K562 (cell line): ENCODE results near the gene RAB3GAP2. TPM values are rescaled to one million over a fixed set of nuclear protein-coding genes. Genes with fewer than 3 reads are reported as not detected.
A peak's percentile ranks its signal among the peaks of the same experiment; 100 is the strongest.
"Not testable (repeated sequence)": the region's sequence is repeated elsewhere in the genome, so short reads cannot be mapped to it uniquely, and the experiment has no call there.

ENCODE experiments used
- ATAC-seq: fragments of 200-7000 bp; cut with Tn5 transposase; 3 replicates; pipeline ENCODE4 v1.9.1; 2020; ENCODE audit warnings: moderate library complexity
- BruUV-seq: library from RNA; stranded (reverse); fragments of 400-500 nt; replicated peaks from 2 replicates; lab custom pipeline; 2021; lab: Mats Ljungman, UMichigan
- CTCF ChIA-PET: fragments of 300-600 bp; formaldehyde crosslinking; extraction: SDS; loops from one replicate; lab custom pipeline; 2021; ENCODE audit warnings: low intra/inter-chr PET ratio; lab: Yijun Ruan, JAX
- POLR2A ChIA-PET: fragments of 300-600, 350-650 bp; sonication (Branson Sonifier 250); formaldehyde crosslinking; extraction: SDS; loops from one replicate; lab custom pipeline; 2021; ENCODE audit warnings: antibody characterized with exemption, inconsistent platforms; lab: Yijun Ruan, JAX
- DNase-seq, 4 experiments: peaks; one replicate each; pipeline versions ENCODE4 v3.0.0 to v3.0.0-alpha.2; 2011 to 2018; ENCODE audit warnings: low spot score in 3 of 4, mixed read lengths in 3 of 4; ENCODE audit errors: extremely low read depth in 1 of 4
- FAIRE-seq: peaks from 2 replicates; lab custom pipeline; 2011; peaks lifted over from hg19 to GRCh38; lab: Jason Lieb, UNC
- H2AFZ ChIP-seq: 2 replicates; pipeline ENCODE4 v1.6.0; 2011; ENCODE audit warnings: low read depth, low read length, control low read depth, inconsistent platforms
- H3K27ac ChIP-seq: fragments of 200-600 bp; 3 replicates; pipeline ENCODE4 v1.8.0; 2011; ENCODE audit warnings: low read depth, mild to moderate bottlenecking, control low read depth, inconsistent platforms, low read length, moderate library complexity, mixed read lengths; ENCODE audit errors: extremely low read depth
- H3K27me3 ChIP-seq, 2 experiments: fragments of 300-600 bp in 1 of 2; 2 replicates in 1 of 2; 3 replicates in 1 of 2; pipeline versions ENCODE4 v1.6.0 to v1.8.0; 2011; ENCODE audit warnings: inconsistent platforms in 2 of 2, low read length in 2 of 2, mild to moderate bottlenecking in 1 of 2, mixed read lengths in 1 of 2, moderate library complexity in 1 of 2; ENCODE audit not compliant: control insufficient read depth in 2 of 2, insufficient read depth in 2 of 2
- H3K36me3 ChIP-seq: fragments of 300-600 bp; 3 replicates; pipeline ENCODE4 v1.8.0; 2011; ENCODE audit warnings: mild to moderate bottlenecking, low read length, inconsistent platforms; ENCODE audit not compliant: control insufficient read depth, insufficient read depth
- H3K4me1 ChIP-seq, 2 experiments: fragments of 200-600 bp in 1 of 2; replicated peaks in 1 of 2; 2 replicates in 1 of 2; 3 replicates in 1 of 2; pipeline versions ENCODE4 v1.5.1 to v1.8.0; 2011; ENCODE audit warnings: inconsistent platforms in 2 of 2, low read length in 2 of 2, mild to moderate bottlenecking in 1 of 2, mixed read lengths in 1 of 2, moderate library complexity in 1 of 2; ENCODE audit not compliant: control insufficient read depth in 2 of 2, insufficient read depth in 2 of 2
- H3K4me2 ChIP-seq: 2 replicates; pipeline ENCODE4 v1.6.1; 2011; ENCODE audit warnings: low read length, control low read depth, inconsistent platforms, mixed read lengths; ENCODE audit not compliant: insufficient read depth
- H3K4me3 ChIP-seq: fragments of 200-600 bp; sonication (generic), shearing (Covaris generic); 2 replicates; pipeline ENCODE4 v1.5.1; 2016; ENCODE audit warnings: control low read depth, inconsistent platforms
- H3K79me2 ChIP-seq: fragments of 200-600 bp; 3 replicates; pipeline ENCODE4 v1.8.0; 2011; ENCODE audit warnings: low read length, inconsistent platforms; ENCODE audit not compliant: control insufficient read depth, insufficient read depth
- H3K9ac ChIP-seq, 2 experiments: 2 replicates each; pipeline versions ENCODE4 v1.6.0 to v1.6.1; 2011; ENCODE audit warnings: low read depth in 2 of 2, low read length in 2 of 2, control low read depth in 1 of 2, inconsistent platforms in 1 of 2, mild to moderate bottlenecking in 1 of 2, mixed read lengths in 1 of 2; ENCODE audit not compliant: insufficient read depth in 1 of 2
- H3K9me1 ChIP-seq: one replicate; pipeline ENCODE4 v1.6.0; 2011; ENCODE audit warnings: inconsistent platforms, mild to moderate bottlenecking, low read length, moderate library complexity; ENCODE audit not compliant: control insufficient read depth, insufficient read depth
- H3K9me3 ChIP-seq: replicated peaks from 2 replicates; pipeline ENCODE4 v1.5.1; 2011; ENCODE audit warnings: low read depth, low read length, inconsistent platforms; ENCODE audit not compliant: control insufficient read depth, insufficient read depth
- H4K20me1 ChIP-seq: replicated peaks from 2 replicates; pipeline ENCODE4 v1.6.1; 2011; ENCODE audit warnings: low read length, inconsistent platforms, mixed read lengths; ENCODE audit not compliant: control insufficient read depth, insufficient read depth
- CREB3 ChIP-seq: fragments of 450-650 bp; conservative IDR thresholded peaks from 2 replicates; pipeline ENCODE4 v1.6.1; 2016; ENCODE audit warnings: missing genetic modification characterization, low read depth, mild to moderate bottlenecking, missing compliant biosample characterization, moderate library complexity
- CREBBP ChIP-seq: IDR thresholded peaks from one replicate; pipeline ENCODE4 v1.6.1; 2012; ENCODE audit warnings: low read depth, mild to moderate bottlenecking, control low read depth, inconsistent platforms, low read length
- NR4A1 ChIP-seq, 2 experiments: fragments of 250-450 bp in 1 of 2; fragments of 450-650 bp in 1 of 2; sonication (Bioruptor Pico) in 1 of 2; IDR thresholded peaks; 2 replicates each; pipeline versions ENCODE4 v1.4.0 to v1.6.1; 2016 to 2020; ENCODE audit warnings: mild to moderate bottlenecking in 2 of 2, missing compliant biosample characterization in 1 of 2, missing genetic modification characterization in 1 of 2, moderate library complexity in 1 of 2
- THAP12 ChIP-seq: fragments of 250-450 bp; sonication (Bioruptor Pico); IDR thresholded peaks from 2 replicates; pipeline ENCODE4 v1.9.0; 2021; ENCODE audit warnings: mild to moderate bottlenecking, inconsistent platforms
- THRA ChIP-seq: fragments of 450-650 bp; IDR thresholded peaks from 2 replicates; pipeline ENCODE4 v1.6.1; 2017; ENCODE audit warnings: mild to moderate bottlenecking, moderate library complexity
- YY1 ChIP-seq, 3 experiments: IDR thresholded peaks; 2 replicates each; pipeline ENCODE4 v1.6.1; 2011; ENCODE audit warnings: low read length in 2 of 3, mild to moderate bottlenecking in 2 of 3, moderate library complexity in 2 of 3, borderline replicate concordance in 1 of 3, control low read depth in 1 of 3, low read depth in 1 of 3; ENCODE audit not compliant: insufficient read depth in 3 of 3, insufficient replicate concordance in 2 of 3, control insufficient read depth in 1 of 3, insufficient read length in 1 of 3; ENCODE audit errors: extremely low read depth in 1 of 3
- ZNF146 ChIP-seq: IDR thresholded peaks from one replicate; pipeline ENCODE4 v1.6.1; 2018; ENCODE audit warnings: missing compliant biosample characterization; ENCODE audit not compliant: unreplicated experiment
- WGBS: fragments of 100-300 bp; shearing (Covaris generic); methylation state at CpG from one replicate; pipeline ENCODE4 v1.1.6; 2016; ENCODE audit warnings: low coverage, mixed read lengths; ENCODE audit not compliant: insufficient coverage; ENCODE audit errors: missing lambda C conversion rate; 5-methylcytosine and 5-hydroxymethylcytosine counted together
- in situ Hi-C: fragments of 300-500 bp; cut with MboI; formaldehyde crosslinking; loops from 4 replicates; pipeline ENCODE4 v1.15.0; 2018; ENCODE audit warnings: inconsistent platforms, mixed read lengths
- intact Hi-C: fragments of 100-400 bp; cut with micrococcal nuclease; formaldehyde crosslinking; loops from 2 replicates; pipeline ENCODE4 v1.14.2; 2022
- polyA plus RNA-seq, 8 experiments: library from polyadenylated mRNA; depleted of rRNA in 4 of 8; stranded (reverse) in 5 of 8; unstranded in 3 of 8; fragments of >200 nt; fragmentation: Nextera tagmentation in 2 of 8; fragmentation: Illumina TruSeq in 1 of 8; extraction: Ambion mirVana in 2 of 8; extraction: Trizol in 1 of 8; gene quantifications; 2 replicates each; pipeline versions ENCODE4 v1.2.1 to v1.2.3, GENCODE V29; 2011 to 2014; ENCODE audit warnings: inconsistent platforms in 1 of 8, missing spikeins in 1 of 8
- total RNA-seq, 7 experiments: library from RNA; depleted of rRNA in 6 of 7; stranded (reverse); fragments of >200 nt in 6 of 7; fragmentation: Illumina TruSeq in 2 of 7; extraction: Trizol in 2 of 7; gene quantifications; 2 replicates each; pipeline versions ENCODE4 v1.2.1 to v1.2.3, GENCODE V29; 2011 to 2021; ENCODE audit warnings: low replicate concordance in 1 of 7

The RAB3GAP2 gene
- total and polyA plus RNA-seq, 9 of the 15 experiments (the other 6 are each of a cell fraction or from before 2014, with no cell fraction given) = 14.1 to 69.1 (median 32.2) TPM

GRCh38 chr1:220310147-220310546 lies 37.9 kb upstream of the RAB3GAP2 start:
- TF ChIP-seq ZNF146 = peak; percentile 91
- H3K27me3 ChIP-seq, H3K27ac ChIP-seq, POLR2A ChIA-PET, H3K9me3 ChIP-seq, H3K9me1 ChIP-seq, H3K9ac ChIP-seq, H3K36me3 ChIP-seq, H3K4me2 ChIP-seq, H3K4me3 ChIP-seq, ATAC-seq, intact Hi-C loops, H3K4me1 ChIP-seq, H2AFZ ChIP-seq, BruUV-seq, in situ Hi-C loops, CTCF ChIA-PET, DNase-seq, H3K79me2 ChIP-seq, FAIRE-seq, H4K20me1 ChIP-seq: not testable (repeated sequence)
- 0% methylated on average over 4 of the region's 4 CpGs for WGBS

GRCh38 chr1:220307607-220308006 lies 35.4 kb upstream of the RAB3GAP2 start:
- ChIA-PET CTCF (no interaction called here), POLR2A (interaction anchor here (0.9 to 1.7 kb wide), 2 partner anchors 11 to 13 kb away, joined by 3 to 5 read pairs; no protein-coding TSS in a partner anchor)
- intact Hi-C loops = no loop called here
- Histone ChIP-seq H2AFZ (no peak overlapping the region), H3K4me2 (no peak overlapping the region), H3K4me1 (no peaks in the 10 kb centered on the region), H4K20me1 (no peaks in the 10 kb centered on the region), H3K9me1 (no peaks in the 10 kb centered on the region), H3K9ac (no peak overlapping the region), H3K27ac (no peak overlapping the region), H3K4me3 (no peak overlapping the region), H3K27me3 (no peaks in the 10 kb centered on the region; a peak in 3 of 5 replicates), H3K36me3 (no peaks in the 10 kb centered on the region), H3K79me2 (no peaks in the 10 kb centered on the region), H3K9me3 (no peaks in the 10 kb centered on the region)
- in situ Hi-C loops = no loop called here
- DNase-seq (no peak), FAIRE-seq (no peak), ATAC-seq (no peak; the same call in 2 of the 3 replicates)
- BruUV-seq = no TSS peak
- WGBS = 0% methylated on average over 3 of the region's 3 CpGs
- TF ChIP-seq NR4A1 (CRISPR knock-in tag; IDR thresholded peaks at IDR 0.05) = no peak
- TF ChIP-seq NR4A1 (tag; IDR thresholded peaks at IDR 0.05) = no peak
- TF ChIP-seq THAP12 (CRISPR knock-in tag) = no peak
- TF ChIP-seq CREBBP = no peak
- TF ChIP-seq CREB3 (tag) = no peak
- no peak for TF ChIP-seq YY1 (IDR thresholded peaks at IDR 0.05; ENCODE audit: borderline replicate concordance in 1 of 3, control insufficient read depth in 1 of 3, extremely low read depth in 1 of 3, insufficient read depth in 3 of 3, insufficient read length in 1 of 3, insufficient replicate concordance in 2 of 3, low read depth in 1 of 3, low read length in 2 of 3)
- no peak for TF ChIP-seq THRA
